ENCODE measurements around the gene NELFE.
"Not testable (repeated sequence)": the region's sequence is repeated elsewhere in the genome, so short reads cannot be mapped to it uniquely, and the experiment has no call there.

NELFE gene, protein sequence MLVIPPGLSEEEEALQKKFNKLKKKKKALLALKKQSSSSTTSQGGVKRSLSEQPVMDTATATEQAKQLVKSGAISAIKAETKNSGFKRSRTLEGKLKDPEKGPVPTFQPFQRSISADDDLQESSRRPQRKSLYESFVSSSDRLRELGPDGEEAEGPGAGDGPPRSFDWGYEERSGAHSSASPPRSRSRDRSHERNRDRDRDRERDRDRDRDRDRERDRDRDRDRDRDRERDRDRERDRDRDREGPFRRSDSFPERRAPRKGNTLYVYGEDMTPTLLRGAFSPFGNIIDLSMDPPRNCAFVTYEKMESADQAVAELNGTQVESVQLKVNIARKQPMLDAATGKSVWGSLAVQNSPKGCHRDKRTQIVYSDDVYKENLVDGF

GRCh38 chr6:31958741-31959739 is at the start of gene NELFE, which contains the start of gene SKIC2:
Gene NELFE, minus strand, starts transcription at chr6:31958971. Its CDS starts 525 bp downstream, at chr6:31958446.
Gene SKIC2, plus strand, starts transcription at chr6:31959175. Its CDS starts 18 bp downstream, at chr6:31959193.
- DNase-seq, result peak; percentile 80 to 90

GRCh38 chr6:32008037-32008436 is 49.3 kb upstream of the NELFE start:
- DNase-seq, result not testable (repeated sequence)

- DNase-seq, result not testable (repeated sequence)
Observed at GRCh38 chr6:32007086-32007485, 48.3 kb upstream of the NELFE start.

DNA sequence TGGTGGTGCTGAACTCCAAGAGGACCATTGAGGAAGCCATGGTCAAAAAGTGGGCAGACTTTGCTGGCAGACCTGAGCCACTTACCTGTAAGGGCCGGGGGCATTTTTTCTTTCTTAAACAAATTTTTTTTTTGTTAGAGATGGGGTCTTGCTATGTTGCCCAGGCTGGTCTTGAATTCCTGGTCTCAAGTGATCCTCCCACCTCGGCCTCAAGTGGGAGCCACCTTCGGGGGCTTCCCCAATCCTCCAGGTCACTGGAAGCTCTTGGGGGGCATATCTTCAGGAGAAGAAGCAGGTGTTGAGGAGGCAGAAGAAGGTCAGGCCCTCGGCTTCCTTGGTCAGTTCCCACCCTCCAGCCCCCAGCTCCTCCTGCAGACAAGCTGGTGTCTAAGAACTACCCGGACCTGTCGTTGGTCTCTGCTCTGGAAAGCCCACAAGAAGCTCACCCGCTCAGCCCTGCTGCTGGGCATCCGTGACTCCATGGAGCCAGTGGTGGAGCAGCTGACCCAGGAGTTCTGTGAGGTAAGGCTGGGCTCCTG is 47.3 kb upstream of the NELFE start:
- DNase-seq, result not testable (repeated sequence)

DNA sequence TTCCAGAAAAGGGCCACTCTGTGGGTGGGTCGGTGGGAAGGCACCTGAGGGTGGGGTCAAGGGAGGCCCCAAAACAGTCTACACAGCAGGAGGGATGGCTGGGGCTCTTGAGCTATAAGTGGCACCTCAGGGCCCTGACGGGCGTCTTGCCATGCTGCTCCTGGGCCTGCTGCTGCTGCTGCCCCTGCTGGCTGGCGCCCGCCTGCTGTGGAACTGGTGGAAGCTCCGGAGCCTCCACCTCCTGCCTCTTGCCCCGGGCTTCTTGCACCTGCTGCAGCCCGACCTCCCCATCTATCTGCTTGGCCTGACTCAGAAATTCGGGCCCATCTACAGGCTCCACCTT is 46.7 kb upstream of the NELFE start:
- DNase-seq, result not testable (repeated sequence)

- not testable (repeated sequence) for DNase-seq
Observed at GRCh38 chr6:32004864-32005537, 46.2 kb upstream of the NELFE start.

- not testable (repeated sequence) for DNase-seq
Observed at GRCh38 chr6:32004393-32004792, 45.6 kb upstream of the NELFE start.

GRCh38 chr6:32003301-32003700 is 44.5 kb upstream of the NELFE start:
- not testable (repeated sequence) for DNase-seq

- not testable (repeated sequence) for DNase-seq
Observed at GRCh38 chr6:32002546-32003268, 43.9 kb upstream of the NELFE start.

- not testable (repeated sequence) for DNase-seq
Observed at GRCh38 chr6:31996385-31996784, 37.6 kb upstream of the NELFE start.

GRCh38 chr6:31994421-31994820 is 35.6 kb upstream of the NELFE start:
- not testable (repeated sequence) for DNase-seq

GRCh38 chr6:31989363-31989762 is 30.6 kb upstream of the NELFE start:
- DNase-seq, result not testable (repeated sequence)

- DNase-seq, result not testable (repeated sequence)
Observed at GRCh38 chr6:31981744-31982143, 23.0 kb upstream of the NELFE start, which contains the start of gene C4A. Gene C4A, plus strand, starts transcription at chr6:31982057. Its CDS starts 51 bp downstream, at chr6:31982108.

DNA sequence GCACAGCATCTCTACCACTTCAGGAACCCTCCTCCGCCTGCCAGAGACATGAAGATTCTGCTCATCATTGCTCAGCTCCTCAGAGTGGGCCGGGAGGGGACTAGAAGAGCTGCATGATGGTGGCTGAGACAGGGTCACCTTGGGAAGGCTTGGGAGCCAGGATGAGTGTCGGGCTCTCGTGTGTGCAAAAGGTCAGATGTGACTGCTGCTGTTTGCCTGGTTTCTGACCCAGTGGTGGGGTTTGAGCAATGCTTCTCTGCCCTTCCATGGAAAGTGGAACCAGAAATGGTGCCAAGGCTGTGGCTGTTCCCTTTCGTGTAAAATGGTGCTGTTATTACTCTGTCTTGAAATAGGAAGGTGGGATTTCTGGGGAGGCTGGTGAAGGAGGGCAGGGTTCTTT is 22.2 kb upstream of the NELFE start:
- DNase-seq, result not testable (repeated sequence)

GRCh38 chr6:31980195-31980876 is 21.6 kb upstream of the NELFE start:
- not testable (repeated sequence) for DNase-seq

- DNase-seq, result no peak
Observed at GRCh38 chr6:31979238-31979898, 20.6 kb upstream of the NELFE start.

DNA sequence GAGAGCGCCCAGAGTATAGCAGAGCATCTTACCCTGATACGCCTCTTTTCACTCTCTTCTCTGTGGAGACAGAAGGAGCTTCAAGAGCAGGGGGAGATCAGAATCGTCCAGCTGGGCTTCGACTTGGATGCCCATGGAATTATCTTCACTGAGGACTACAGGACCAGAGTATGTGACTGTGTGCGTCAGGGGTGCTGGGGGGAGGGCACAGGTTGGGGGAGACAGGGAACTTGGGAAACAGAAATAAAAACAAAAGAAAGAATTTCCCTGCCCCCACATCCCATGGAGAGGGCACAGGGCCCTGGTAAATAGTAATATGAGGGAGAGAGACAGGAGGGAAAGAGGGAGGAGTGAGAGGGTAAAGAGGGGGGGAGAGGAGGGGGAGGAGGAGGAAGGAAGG is 20.1 kb upstream of the NELFE start:
- no peak for DNase-seq

GRCh38 chr6:31977816-31978431 is 19.2 kb upstream of the NELFE start:
- no peak for DNase-seq

DNA sequence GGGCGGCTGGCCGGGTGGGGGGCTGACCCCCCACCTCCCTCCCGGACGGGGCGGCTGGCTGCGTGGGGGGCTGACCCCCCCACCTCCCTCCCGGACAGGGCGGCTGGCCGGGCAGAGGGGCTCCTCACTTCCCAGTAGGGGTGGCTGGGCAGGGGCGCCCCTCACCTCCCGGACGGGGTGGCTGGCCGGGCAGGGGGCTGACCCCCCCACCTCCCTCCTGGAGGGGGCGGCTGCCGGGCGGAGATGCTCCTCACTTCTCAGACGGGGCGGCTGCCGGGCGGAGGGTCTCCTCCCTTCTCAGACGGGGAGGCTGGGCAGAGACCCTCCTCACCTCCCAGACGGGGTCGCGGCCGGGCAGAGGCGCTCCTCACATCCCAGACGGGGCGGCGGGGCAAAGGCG is 17.3 kb upstream of the NELFE start:
- not testable (repeated sequence) for DNase-seq

Measured in cerebellar nuclear complex (tissue), 1 donor.